Adrenal gland (tissue), 12 donors: Measurements from ENCODE around the gene BBLN. TPM values are rescaled to one million over a fixed set of nuclear protein-coding genes. Genes with fewer than 3 reads are reported as not detected.

Experiments
- DNase-seq, 7 donors: peaks; one replicate each; pipeline ENCODE4 v3.0.0-alpha.2; 2019 to 2020
- H3K27ac ChIP-seq, 5 donors: fragments of 200-600 bp; sonication (generic) in 4 of 5; 1 replicate in 3 of 5; 2 replicates in 2 of 5; pipeline versions ENCODE4 v1.5.1 to v1.8.0; 2016 to 2020; ENCODE audit warnings: mild to moderate bottlenecking in 1 of 5
- H3K27me3 ChIP-seq: fragments of 200-600 bp; 2 replicates; pipeline ENCODE4 v1.8.0; 2021
- H3K36me3 ChIP-seq, 2 donors: fragments of 200-600 bp; replicated peaks in 1 of 2; 1 replicate in 1 of 2; 2 replicates in 1 of 2; pipeline versions ENCODE4 v1.5.1 to v1.8.0; 2018 to 2022
- H3K4me1 ChIP-seq, 2 donors: fragments of 200-600 bp; replicated peaks in 1 of 2; 1 replicate in 1 of 2; 2 replicates in 1 of 2; pipeline versions ENCODE4 v1.5.1 to v1.8.0; 2018 to 2021
- H3K4me3 ChIP-seq, 4 donors: fragments of 200-600 bp; sonication (generic) in 3 of 4; one replicate each; pipeline ENCODE4 v1.5.1; 2016 to 2018
- H3K9me3 ChIP-seq, 3 donors: fragments of 200-600 bp; sonication (generic) in 1 of 3; replicated peaks in 1 of 3; 1 replicate in 2 of 3; 2 replicates in 1 of 3; pipeline versions ENCODE4 v1.5.1 to v1.8.0; 2016 to 2021
- CTCF ChIP-seq, 6 experiments: fragments of 450-650 bp in 4 of 6; fragments of 200-600 bp in 2 of 6; sonication (generic) in 1 of 6; IDR thresholded peaks; 1 replicate in 5 of 6; 2 replicates in 1 of 6; pipeline versions ENCODE4 v1.5.1 to v1.8.0; 2016 to 2021; ENCODE audit warnings: antibody characterized with exemption in 6 of 6, mild to moderate bottlenecking in 2 of 6, moderate library complexity in 1 of 6
- POLR2A ChIP-seq, 2 donors: fragments of 450-650 bp; IDR thresholded peaks; one replicate each; pipeline ENCODE4 v1.6.1; 2017; ENCODE audit warnings: antibody characterized with exemption in 2 of 2, mild to moderate bottlenecking in 2 of 2, moderate library complexity in 1 of 2
- WGBS, 4 donors: extraction: QIAGEN DNeasy Blood & Tissue Kit in 2 of 4; methylation state at CpG; one replicate each; pipeline versions ENCODE4 v1.1.5 to v1.1.7; 2013 to 2017; 5-methylcytosine and 5-hydroxymethylcytosine counted together
- intact Hi-C, 2 donors: fragments of 100-400 bp; cut with DNase I; formaldehyde crosslinking; loops; one replicate each; pipeline versions ENCODE4 v1.14.1 to v1.15.0; 2022 to 2023
- polyA plus RNA-seq, 3 donors: library from polyadenylated mRNA; stranded (reverse); fragments of 200-250 nt in 2 of 3; fragments of 350-450 nt in 1 of 3; fragmentation: Illumina TruSeq in 1 of 3; extraction: RNeasy Lipid Tissue Mini Kit (QIAGEN cat#74804) in 1 of 3; gene quantifications; one replicate each; pipeline ENCODE4 v1.2.3, GENCODE V29; 2013 to 2014
- total RNA-seq, 9 donors: library from RNA; depleted of rRNA in 4 of 9; stranded (reverse); fragments of >200 nt in 4 of 9; fragments of 120-200 nt in 1 of 9; fragmentation: NEBNext Ultra II Directional in 1 of 9; extraction: Animal tissue kit (Norgen Biotek cat#: 25700) in 1 of 9; gene quantifications; one replicate each; pipeline versions ENCODE4 v1.1.0 to v1.2.4, GENCODE V29; 2013 to 2023
- donor health status: healthy with polysubstance abuse.
- donor health status: Bipolar disorder and iron deficiency.
- donor health status: DM: yes; HTN: yes; CAD: no.
- donor health status: DM: no; HTN: no; CAD: no.
- donor health status: DM: no; HTN: no; CAD: no.
- donor health status: DM: yes; HTN: yes; CAD: no.

Gene BBLN
- total and polyA plus RNA-seq, 12 donors, result 5.5 to 1,914 (median 419) TPM

- Histone ChIP-seq H3K4me3 (peak within 1 kb of the TSS in 2 of 4 donors; percentile 31 to 60), H3K4me1 (peaks cover 12 to 16% of the 10 kb centered on the region in 2 donors), H3K27ac (peak within 1 kb of the TSS in 1 of 5 donors; percentile 41), H3K9me3 (no peaks in the 10 kb centered on the region), H3K36me3 (no peaks in the 10 kb centered on the region), H3K27me3 (no peaks in the 10 kb centered on the region)
- 0 to 1% (median 1%) methylated on average over 29 to 72 of the region's 72 CpGs for WGBS, 4 donors
- peak in 5 of 7 donors; percentile 52 to 65 (median 62) for DNase-seq
- peak in 5 of 6 experiments; percentile 21 to 96 (median 96) for TF ChIP-seq CTCF (IDR thresholded peaks at IDR 0.05)
- TF ChIP-seq POLR2A (IDR thresholded peaks at IDR 0.05), result peak; percentile 30 to 37
- intact Hi-C loops, result no loop called here
Measured at GRCh38 chr9:128203024-128203706, 43.1 kb downstream of the BBLN start, which contains the start of gene DNM1. Gene DNM1, plus strand, starts transcription at chr9:128203379. Its CDS starts 92 bp downstream, at chr9:128203471.

GRCh38 chr9:128203707-128204551 lies 43.9 kb downstream of the BBLN start:
- Histone ChIP-seq H3K9me3 (no peaks in the 10 kb centered on the region), H3K27me3 (no peaks in the 10 kb centered on the region), H3K36me3 (no peaks in the 10 kb centered on the region), H3K27ac (no peak overlapping the region), H3K4me3 (peak overlapping the region in 2 of 4 donors; percentile 31 to 60), H3K4me1 (peaks cover 12 to 16% of the 10 kb centered on the region in 2 donors)
- intact Hi-C loops, result no loop called here
- no peak for TF ChIP-seq POLR2A (IDR thresholded peaks at IDR 0.05)
- no peak for TF ChIP-seq CTCF (IDR thresholded peaks at IDR 0.05)
- DNase-seq, result peak in 1 of 7 donors; percentile 57
- 1 to 3% (median 2%) methylated on average over 14 to 67 of the region's 67 CpGs for WGBS, 4 donors

GRCh38 chr9:128204858-128205257 lies 44.8 kb downstream of the BBLN start:
- intact Hi-C loops, result no loop called here
- Histone ChIP-seq H3K4me3 (no peak overlapping the region), H3K4me1 (peaks cover 12 to 16% of the 10 kb centered on the region in 2 donors), H3K9me3 (no peaks in the 10 kb centered on the region), H3K36me3 (no peaks in the 10 kb centered on the region), H3K27me3 (no peaks in the 10 kb centered on the region), H3K27ac (no peak overlapping the region)
- no peak for DNase-seq
- TF ChIP-seq POLR2A (IDR thresholded peaks at IDR 0.05) (no peak), CTCF (IDR thresholded peaks at IDR 0.05) (no peak)
- WGBS, 4 donors, result 68 to 80% (median 74%) methylated on average over 2 to 7 of the region's 7 CpGs

GRCh38 chr9:128205296-128205944 lies 45.4 kb downstream of the BBLN start:
- Histone ChIP-seq H3K36me3 (no peaks in the 10 kb centered on the region), H3K27me3 (no peaks in the 10 kb centered on the region), H3K4me1 (peaks cover 12 to 16% of the 10 kb centered on the region in 2 donors), H3K27ac (no peak overlapping the region), H3K4me3 (no peak overlapping the region), H3K9me3 (no peaks in the 10 kb centered on the region)
- 81 to 100% (median 82%) methylated on average over 3 to 16 of the region's 16 CpGs for WGBS, 4 donors
- TF ChIP-seq CTCF (IDR thresholded peaks at IDR 0.05), result no peak
- TF ChIP-seq POLR2A (IDR thresholded peaks at IDR 0.05), result no peak
- intact Hi-C loops, result no loop called here
- no peak for DNase-seq
